Endothelial cell of umbilical vein (primary cell): Measurements from ENCODE around the gene SYT2.

Experiments used
- CTCF ChIP-seq, 2 donors: IDR thresholded peaks; 1 replicate in 1 of 2; 2 replicates in 1 of 2; pipeline ENCODE4 v1.5.1; 2011; ENCODE audit warnings: low read length in 2 of 2, mild to moderate bottlenecking in 2 of 2, moderate library complexity in 2 of 2, control low read depth in 1 of 2, inconsistent platforms in 1 of 2, low read depth in 1 of 2; ENCODE audit not compliant: insufficient read depth in 1 of 2; ENCODE audit errors: extremely low read depth in 1 of 2
- EZH2 ChIP-seq: IDR thresholded peaks from 2 replicates; pipeline ENCODE4 v1.6.1; 2012; ENCODE audit warnings: borderline replicate concordance, low read depth, mild to moderate bottlenecking, moderate library complexity, low read length, inconsistent platforms; ENCODE audit not compliant: severe bottlenecking
- FOS ChIP-seq: IDR thresholded peaks from 2 replicates; pipeline ENCODE4 v1.6.1; 2011; ENCODE audit warnings: mild to moderate bottlenecking, low read length, moderate library complexity, borderline replicate concordance; ENCODE audit not compliant: insufficient read depth
- MYC ChIP-seq: IDR thresholded peaks from one replicate; pipeline ENCODE4 v1.6.1; 2011; ENCODE audit warnings: mild to moderate bottlenecking, low read depth, low read length
- POLR2AphosphoS5 ChIP-seq: IDR thresholded peaks from 2 replicates; pipeline ENCODE4 v1.6.1; 2012; ENCODE audit warnings: low read depth, mild to moderate bottlenecking, control low read depth, low read length, moderate library complexity; ENCODE audit not compliant: insufficient read depth

GRCh38 chr1:202586018-202586821 is 124.0 kb downstream of the SYT2 start:
- no peak for TF ChIP-seq EZH2
- no peak for TF ChIP-seq POLR2AphosphoS5
- TF ChIP-seq CTCF (IDR thresholded peaks at IDR 0.05; ENCODE audit: extremely low read depth in 1 of 2, insufficient read depth in 1 of 2, low read depth in 1 of 2, low read length in 2 of 2): no peak
- no peak for TF ChIP-seq MYC
- TF ChIP-seq FOS: no peak
